K562 (cell line): Measurements from ENCODE around the gene DNAJC18. TPM values are rescaled to one million over a fixed set of nuclear protein-coding genes. Genes with fewer than 3 reads are reported as not detected.

Source experiments
- CBFA2T3 ChIP-seq: fragments of 450-650 bp; IDR thresholded peaks from 2 replicates; pipeline ENCODE4 v1.6.1; 2017
- NR3C1 ChIP-seq: sonication (generic); formaldehyde crosslinking; IDR thresholded peaks from 2 replicates; pipeline ENCODE4 v1.8.1; 2022; ENCODE audit warnings: missing genetic modification reagents
- ZNF184 ChIP-seq: sonication (generic); formaldehyde crosslinking; IDR thresholded peaks from 2 replicates; pipeline ENCODE4 v1.5.0; 2020; ENCODE audit warnings: missing genetic modification reagents
- polyA plus RNA-seq, 8 experiments: library from polyadenylated mRNA; depleted of rRNA in 4 of 8; stranded (reverse) in 5 of 8; unstranded in 3 of 8; fragments of >200 nt; fragmentation: Nextera tagmentation in 2 of 8; fragmentation: Illumina TruSeq in 1 of 8; extraction: Ambion mirVana in 2 of 8; extraction: Trizol in 1 of 8; gene quantifications; 2 replicates each; pipeline versions ENCODE4 v1.2.1 to v1.2.3, GENCODE V29; 2011 to 2014; ENCODE audit warnings: inconsistent platforms in 1 of 8, missing spikeins in 1 of 8
- total RNA-seq, 7 experiments: library from RNA; depleted of rRNA in 6 of 7; stranded (reverse); fragments of >200 nt in 6 of 7; fragmentation: Illumina TruSeq in 2 of 7; extraction: Trizol in 2 of 7; gene quantifications; 2 replicates each; pipeline versions ENCODE4 v1.2.1 to v1.2.3, GENCODE V29; 2011 to 2021; ENCODE audit warnings: low replicate concordance in 1 of 7
- TF ChIP-seq, protein P1 (sequence below), 2 experiments: fragments of 450-650 bp; formaldehyde crosslinking in 1 of 2; IDR thresholded peaks; 2 replicates each; pipeline versions ENCODE4 v1.4.0 to v1.6.1; 2014 to 2020; ENCODE audit warnings: mild to moderate bottlenecking in 2 of 2, borderline replicate concordance in 1 of 2, low read depth in 1 of 2

The DNAJC18 gene
- total and polyA plus RNA-seq, 9 of the 15 experiments (the other 6 are each of a cell fraction or from before 2014, with no cell fraction given) = 1.5 to 13.3 (median 7.5) TPM

DNA sequence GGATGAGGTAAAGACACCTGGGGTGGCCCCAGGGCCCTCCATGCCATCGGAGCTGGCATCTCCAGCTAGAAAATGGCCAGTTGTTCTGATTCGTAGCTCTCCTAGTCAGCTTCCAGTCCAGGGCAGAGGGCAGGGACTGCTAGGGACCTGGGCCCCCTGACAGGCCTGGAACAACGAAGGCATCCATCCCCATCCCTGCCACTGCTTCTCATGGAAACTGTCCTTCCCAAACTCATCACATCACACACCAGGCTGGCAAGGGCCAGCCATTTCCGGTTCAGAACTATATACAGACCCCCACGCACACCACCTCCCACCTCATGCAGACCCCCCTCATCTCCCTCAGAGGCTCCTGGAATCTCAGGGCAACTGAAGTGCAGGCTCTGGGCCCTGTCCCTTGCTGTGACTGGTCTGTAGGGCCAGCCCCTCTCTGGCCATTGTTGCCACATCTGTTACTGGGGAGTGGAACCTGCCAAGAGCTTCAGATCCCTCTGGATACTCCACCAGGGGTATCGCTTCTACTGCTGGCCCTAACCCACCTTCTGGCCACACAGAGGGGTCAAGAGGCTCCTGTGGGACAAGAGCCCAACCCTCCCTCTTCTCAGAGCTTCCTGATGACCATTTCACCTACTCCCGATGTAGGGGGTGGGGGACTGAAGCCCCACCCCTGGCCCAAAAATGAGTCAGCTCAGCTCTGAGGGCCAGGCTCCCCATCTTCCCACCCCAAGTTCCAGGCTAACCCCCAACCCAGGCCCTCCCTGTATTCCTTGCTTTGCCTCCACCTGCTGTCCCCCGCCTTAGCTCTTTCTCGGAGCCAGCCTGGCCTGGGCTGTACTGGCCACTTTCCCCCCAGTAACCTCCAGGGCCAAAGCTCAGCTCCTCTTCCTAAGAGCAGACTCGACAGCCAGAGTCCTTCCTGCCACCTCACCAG lies 48.4 kb downstream of the DNAJC18 start (continued):
- TF ChIP-seq, protein P1, sequence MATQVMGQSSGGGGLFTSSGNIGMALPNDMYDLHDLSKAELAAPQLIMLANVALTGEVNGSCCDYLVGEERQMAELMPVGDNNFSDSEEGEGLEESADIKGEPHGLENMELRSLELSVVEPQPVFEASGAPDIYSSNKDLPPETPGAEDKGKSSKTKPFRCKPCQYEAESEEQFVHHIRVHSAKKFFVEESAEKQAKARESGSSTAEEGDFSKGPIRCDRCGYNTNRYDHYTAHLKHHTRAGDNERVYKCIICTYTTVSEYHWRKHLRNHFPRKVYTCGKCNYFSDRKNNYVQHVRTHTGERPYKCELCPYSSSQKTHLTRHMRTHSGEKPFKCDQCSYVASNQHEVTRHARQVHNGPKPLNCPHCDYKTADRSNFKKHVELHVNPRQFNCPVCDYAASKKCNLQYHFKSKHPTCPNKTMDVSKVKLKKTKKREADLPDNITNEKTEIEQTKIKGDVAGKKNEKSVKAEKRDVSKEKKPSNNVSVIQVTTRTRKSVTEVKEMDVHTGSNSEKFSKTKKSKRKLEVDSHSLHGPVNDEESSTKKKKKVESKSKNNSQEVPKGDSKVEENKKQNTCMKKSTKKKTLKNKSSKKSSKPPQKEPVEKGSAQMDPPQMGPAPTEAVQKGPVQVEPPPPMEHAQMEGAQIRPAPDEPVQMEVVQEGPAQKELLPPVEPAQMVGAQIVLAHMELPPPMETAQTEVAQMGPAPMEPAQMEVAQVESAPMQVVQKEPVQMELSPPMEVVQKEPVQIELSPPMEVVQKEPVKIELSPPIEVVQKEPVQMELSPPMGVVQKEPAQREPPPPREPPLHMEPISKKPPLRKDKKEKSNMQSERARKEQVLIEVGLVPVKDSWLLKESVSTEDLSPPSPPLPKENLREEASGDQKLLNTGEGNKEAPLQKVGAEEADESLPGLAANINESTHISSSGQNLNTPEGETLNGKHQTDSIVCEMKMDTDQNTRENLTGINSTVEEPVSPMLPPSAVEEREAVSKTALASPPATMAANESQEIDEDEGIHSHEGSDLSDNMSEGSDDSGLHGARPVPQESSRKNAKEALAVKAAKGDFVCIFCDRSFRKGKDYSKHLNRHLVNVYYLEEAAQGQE (IDR thresholded peaks at IDR 0.05; ENCODE audit: borderline replicate concordance) = no peak
- TF ChIP-seq, protein P1 (CRISPR knock-in tag; IDR thresholded peaks at IDR 0.05; ENCODE audit: low read depth) = no peak
- TF ChIP-seq CBFA2T3 (no peak), ZNF184 (CRISPR knock-in tag) (no peak), NR3C1 (no peak)
